Gastroesophageal sphincter (tissue), 4 donors: Measurements from ENCODE around the gene TM6SF1. TPM values are rescaled to one million over a fixed set of nuclear protein-coding genes. Genes with fewer than 3 reads are reported as not detected.

ENCODE experiments used
- ATAC-seq: fragments of 150-250 bp; one replicate; pipeline ENCODE4 v1.9.1; 2016; ENCODE audit warnings: mild to moderate bottlenecking, moderate library complexity
- H3K27ac ChIP-seq, 4 donors: fragments of 200-600 bp; sonication (generic) in 3 of 4; 1 replicate in 3 of 4; 2 replicates in 1 of 4; pipeline ENCODE4 v1.5.1; 2016 to 2019
- H3K27me3 ChIP-seq: fragments of 200-600 bp; sonication (generic); one replicate; pipeline ENCODE4 v1.5.1; 2019
- H3K36me3 ChIP-seq, 2 donors: fragments of 200-600 bp; sonication (generic); one replicate each; pipeline ENCODE4 v1.5.1; 2019; ENCODE audit warnings: control low read depth in 1 of 2
- H3K4me1 ChIP-seq, 3 donors: fragments of 200-600 bp; sonication (generic); 1 replicate in 2 of 3; 2 replicates in 1 of 3; pipeline ENCODE4 v1.5.1; 2016 to 2019; ENCODE audit warnings: control low read depth in 2 of 3
- H3K4me3 ChIP-seq, 2 donors: fragments of 200-600 bp; sonication (generic); one replicate each; pipeline ENCODE4 v1.5.1; 2019; ENCODE audit warnings: mild to moderate bottlenecking in 1 of 2, moderate library complexity in 1 of 2
- H3K9me3 ChIP-seq, 3 donors: fragments of 200-600 bp; sonication (generic); one replicate each; pipeline ENCODE4 v1.5.1; 2017 to 2019; ENCODE audit warnings: control low read depth in 2 of 3
- EP300 ChIP-seq: sonication (generic); formaldehyde crosslinking; IDR thresholded peaks from one replicate; pipeline ENCODE4 v1.6.1; 2017; ENCODE audit warnings: antibody characterized with exemption, mild to moderate bottlenecking
- POLR2A ChIP-seq, 2 donors: fragments of 450-650 bp; IDR thresholded peaks; one replicate each; pipeline ENCODE4 v1.6.1; 2017; ENCODE audit warnings: antibody characterized with exemption in 2 of 2, mild to moderate bottlenecking in 2 of 2, moderate library complexity in 1 of 2
- POLR2AphosphoS5 ChIP-seq: sonication (generic); formaldehyde crosslinking; IDR thresholded peaks from one replicate; pipeline ENCODE4 v1.6.1; 2017; ENCODE audit warnings: antibody characterized with exemption
- WGBS, 2 donors: methylation state at CpG; one replicate each; pipeline ENCODE4 v1.1.5; 2018; ENCODE audit warnings: low coverage in 1 of 2; 5-methylcytosine and 5-hydroxymethylcytosine counted together
- total RNA-seq, 4 donors: library from RNA; depleted of rRNA; stranded (reverse); fragments of >200 nt; gene quantifications; one replicate each; pipeline ENCODE4 v1.1.0, GENCODE V29; 2016
- TF ChIP-seq, protein P1 (sequence below), 4 experiments: fragments of 200-600 bp in 2 of 4; fragments of 450-650 bp in 2 of 4; sonication (generic) in 1 of 4; IDR thresholded peaks; one replicate each; pipeline ENCODE4 v1.5.1; 2017 to 2019; ENCODE audit warnings: antibody characterized with exemption in 4 of 4, mild to moderate bottlenecking in 2 of 4, moderate library complexity in 2 of 4

The TM6SF1 gene
- total RNA-seq, 4 donors from 2014 or later = 2.3 to 8.1 (median 5.2) TPM

DNA sequence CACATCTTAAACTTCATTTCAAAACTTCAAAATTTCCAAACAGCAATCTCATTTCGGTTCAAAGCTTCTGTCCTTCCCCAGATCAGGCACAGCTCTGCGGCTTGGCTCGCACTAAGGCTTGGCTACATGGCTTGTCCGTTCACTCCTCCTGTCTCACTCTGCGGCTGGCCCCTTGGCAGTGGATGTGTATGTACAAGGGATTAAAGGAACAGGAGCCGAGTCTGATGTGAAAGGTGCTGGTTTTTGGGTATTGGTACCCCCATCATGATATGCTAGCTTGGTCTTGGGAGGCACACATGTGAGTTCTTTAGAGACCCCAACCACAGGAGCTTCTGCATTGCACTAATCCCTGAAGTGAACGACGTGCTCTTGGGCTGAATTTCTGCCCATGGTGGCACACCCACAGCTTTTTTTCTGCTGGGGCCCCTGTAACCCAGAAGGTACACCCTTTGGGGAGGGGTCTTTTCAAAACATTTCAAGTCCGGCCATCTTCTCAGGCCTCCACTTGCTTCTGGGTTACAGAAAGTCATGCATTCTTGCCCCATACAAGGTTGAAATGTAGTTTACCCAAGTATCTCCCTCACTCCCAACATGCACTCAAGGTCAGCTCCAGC lies 12.6 kb downstream of the TM6SF1 start:
- ATAC-seq = no peak
- Histone ChIP-seq H3K4me3 (no peak overlapping the region), H3K27ac (no peak overlapping the region)

DNA sequence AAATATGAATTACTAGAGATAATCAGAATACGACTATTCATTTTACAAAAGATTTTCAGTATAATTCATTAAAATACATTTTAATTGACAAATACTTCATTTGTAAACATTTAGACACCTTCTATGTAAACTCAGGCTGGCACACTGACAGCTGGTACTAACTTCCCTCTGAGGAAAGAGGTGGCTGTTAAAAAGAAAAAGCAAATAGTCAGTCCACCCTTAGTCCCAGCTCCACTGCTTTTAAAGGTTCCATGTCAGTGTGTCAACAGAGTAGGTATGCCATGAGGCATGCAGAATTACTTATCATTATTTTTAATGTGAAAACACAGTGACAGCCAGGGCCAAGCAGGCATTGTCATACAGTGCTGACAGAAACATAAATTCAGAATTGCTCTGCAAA lies 16.1 kb downstream of the TM6SF1 start:
- Histone ChIP-seq H3K27me3 (no peaks in the 10 kb centered on the region), H3K27ac (no peak overlapping the region), H3K4me3 (no peak overlapping the region), H3K36me3 (peaks cover 0 to 4% of the 10 kb centered on the region in 2 donors), H3K4me1 (no peaks in the 10 kb centered on the region), H3K9me3 (no peaks in the 10 kb centered on the region)
- no peak for TF ChIP-seq POLR2A (IDR thresholded peaks at IDR 0.05)
- TF ChIP-seq, protein P1, sequence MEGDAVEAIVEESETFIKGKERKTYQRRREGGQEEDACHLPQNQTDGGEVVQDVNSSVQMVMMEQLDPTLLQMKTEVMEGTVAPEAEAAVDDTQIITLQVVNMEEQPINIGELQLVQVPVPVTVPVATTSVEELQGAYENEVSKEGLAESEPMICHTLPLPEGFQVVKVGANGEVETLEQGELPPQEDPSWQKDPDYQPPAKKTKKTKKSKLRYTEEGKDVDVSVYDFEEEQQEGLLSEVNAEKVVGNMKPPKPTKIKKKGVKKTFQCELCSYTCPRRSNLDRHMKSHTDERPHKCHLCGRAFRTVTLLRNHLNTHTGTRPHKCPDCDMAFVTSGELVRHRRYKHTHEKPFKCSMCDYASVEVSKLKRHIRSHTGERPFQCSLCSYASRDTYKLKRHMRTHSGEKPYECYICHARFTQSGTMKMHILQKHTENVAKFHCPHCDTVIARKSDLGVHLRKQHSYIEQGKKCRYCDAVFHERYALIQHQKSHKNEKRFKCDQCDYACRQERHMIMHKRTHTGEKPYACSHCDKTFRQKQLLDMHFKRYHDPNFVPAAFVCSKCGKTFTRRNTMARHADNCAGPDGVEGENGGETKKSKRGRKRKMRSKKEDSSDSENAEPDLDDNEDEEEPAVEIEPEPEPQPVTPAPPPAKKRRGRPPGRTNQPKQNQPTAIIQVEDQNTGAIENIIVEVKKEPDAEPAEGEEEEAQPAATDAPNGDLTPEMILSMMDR (IDR thresholded peaks at IDR 0.05) = no peak
- no peak for TF ChIP-seq EP300
- TF ChIP-seq POLR2AphosphoS5 = no peak
- WGBS, 2 donors = 78 to 89% methylated on average over 1 of the region's 1 CpG
- ATAC-seq = no peak

More for the DNA sequence above, 12.6 kb downstream of the TM6SF1 start:
- Histone ChIP-seq H3K36me3 (peaks cover 0 to 10% of the 10 kb centered on the region in 2 donors), H3K9me3 (no peaks in the 10 kb centered on the region), H3K27me3 (no peaks in the 10 kb centered on the region), H3K4me1 (no peaks in the 10 kb centered on the region)
- TF ChIP-seq EP300 (no peak), POLR2AphosphoS5 (no peak), POLR2A (IDR thresholded peaks at IDR 0.05) (no peak)
- TF ChIP-seq, protein P1 (IDR thresholded peaks at IDR 0.05) = no peak
- WGBS, 2 donors = 82 to 100% methylated on average over 1 to 9 of the region's 9 CpGs

DNA sequence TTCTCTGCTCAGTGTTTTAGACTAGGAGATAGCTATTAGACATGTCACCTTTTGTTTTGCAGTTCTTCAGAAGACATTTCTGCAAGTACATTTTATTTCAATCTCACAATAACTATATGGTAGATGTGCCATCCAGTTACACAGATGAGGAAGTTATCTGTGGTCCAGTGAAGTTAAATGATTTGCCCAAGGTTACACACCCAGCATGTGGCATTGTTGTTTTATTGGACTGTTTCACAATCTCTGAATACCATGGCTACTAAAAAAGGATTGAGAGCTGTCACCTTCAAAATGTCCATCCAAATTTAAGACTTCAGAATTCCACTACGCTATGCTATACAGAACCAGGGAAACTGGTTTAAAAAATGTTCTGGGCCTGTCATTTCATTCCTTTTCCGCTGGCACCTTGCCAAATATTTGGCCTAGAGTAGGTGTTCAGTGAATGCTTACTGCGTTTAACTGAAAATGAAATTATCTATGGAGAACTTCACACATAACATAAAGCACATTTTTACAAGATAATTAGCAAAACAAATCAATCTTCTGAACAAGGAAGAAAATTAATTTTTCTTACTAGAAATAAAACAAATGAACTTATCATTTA lies 20.2 kb downstream of the TM6SF1 start:
- no peak for ATAC-seq
- Histone ChIP-seq H3K9me3 (no peaks in the 10 kb centered on the region), H3K27me3 (no peaks in the 10 kb centered on the region), H3K36me3 (peaks cover 0 to 35% of the 10 kb centered on the region in 2 donors), H3K27ac (no peak overlapping the region), H3K4me3 (no peak overlapping the region), H3K4me1 (no peaks in the 10 kb centered on the region)
- WGBS, 2 donors = 52 to 62% methylated on average over 3 of the region's 3 CpGs
- TF ChIP-seq POLR2AphosphoS5 = no peak
- TF ChIP-seq EP300 = no peak
- TF ChIP-seq POLR2A (IDR thresholded peaks at IDR 0.05) = no peak
- TF ChIP-seq, protein P1 (IDR thresholded peaks at IDR 0.05) = no peak

DNA sequence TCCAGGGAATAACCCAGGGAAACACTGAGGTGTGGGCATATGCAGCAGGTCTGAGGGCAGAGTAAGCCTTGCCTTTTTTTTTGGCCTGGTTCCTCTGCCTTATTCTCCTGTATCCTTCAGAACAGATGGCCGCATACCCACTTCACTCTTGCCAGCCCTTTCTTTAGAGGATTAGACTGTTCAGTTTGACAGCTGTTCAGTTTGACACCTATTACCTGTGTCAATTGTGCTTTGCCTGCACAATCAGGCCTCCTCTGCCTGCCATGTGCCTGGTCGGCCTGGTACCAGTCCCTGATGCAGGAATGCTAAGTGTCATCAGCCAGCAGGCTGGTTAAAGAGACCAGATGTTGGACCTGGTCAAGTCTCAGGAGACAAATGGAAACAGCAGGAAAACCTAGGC lies 22.3 kb downstream of the TM6SF1 start:
- whole genome bisulfite sequencing, 2 donors = 100% methylated on average over 1 of the region's 2 CpGs; no CpG with 5 or more reads in 1 of the 2 donors
- no peaks in the 10 kb centered on the region for H3K4me1 ChIP-seq
- H3K27ac ChIP-seq = no peak overlapping the region
- TF ChIP-seq EP300 (no peak), POLR2A (IDR thresholded peaks at IDR 0.05) (no peak), POLR2AphosphoS5 (no peak)
- TF ChIP-seq, protein P1 (IDR thresholded peaks at IDR 0.05) = no peak
- H3K27me3 ChIP-seq = no peaks in the 10 kb centered on the region
- no peak overlapping the region for H3K4me3 ChIP-seq
- no peaks in the 10 kb centered on the region for H3K9me3 ChIP-seq
- no peak for ATAC-seq
- peaks cover 0 to 49% of the 10 kb centered on the region in 2 donors for H3K36me3 ChIP-seq
